Measurements from ENCODE around the gene P2RX2. TPM values are rescaled to one million over a fixed set of nuclear protein-coding genes. Genes with fewer than 3 reads are reported as not detected.

P2RX2 gene
- total and polyA plus RNA-seq, 8 donors = 0.08 to 12.0 (median 0.37) TPM; not detected in 3

- TF ChIP-seq CTCF (IDR thresholded peaks at IDR 0.05) = no peak
- no peak for FAIRE-seq
- 88 to 92% methylated on average over 18 of the region's 18 CpGs for WGBS, 2 donors
- Histone ChIP-seq H3K4me3 (no peak overlapping the region), H3K9me3 (no peaks in the 10 kb centered on the region), H3K4me1 (no peaks in the 10 kb centered on the region), H3K27ac (no peak overlapping the region), H3K36me3 (no peaks in the 10 kb centered on the region), H3K27me3 (no peaks in the 10 kb centered on the region)
- peak in 2 of 6 donors; percentile 17 to 56 for DNase-seq
- intact Hi-C loops (cut with DNase I) = no loop called here
- no peak for ATAC-seq
Observed at GRCh38 chr12:132586929-132587328, 31.6 kb upstream of the P2RX2 start.

GRCh38 chr12:132587781-132588180, 30.8 kb upstream of the P2RX2 start:
- intact Hi-C loops (cut with DNase I) = no loop called here
- Histone ChIP-seq H3K27ac (no peak overlapping the region), H3K4me3 (no peak overlapping the region), H3K36me3 (no peaks in the 10 kb centered on the region), H3K4me1 (no peaks in the 10 kb centered on the region), H3K9me3 (no peaks in the 10 kb centered on the region), H3K27me3 (no peaks in the 10 kb centered on the region)
- TF ChIP-seq CTCF (IDR thresholded peaks at IDR 0.05) = no peak
- FAIRE-seq (no peak), ATAC-seq (no peak), DNase-seq (no peak)
- WGBS, 2 donors = 68 to 74% methylated on average over 3 of the region's 3 CpGs

- Histone ChIP-seq H3K9me3 (no peaks in the 10 kb centered on the region), H3K27ac (no peak overlapping the region), H3K4me3 (no peak overlapping the region), H3K4me1 (no peaks in the 10 kb centered on the region), H3K27me3 (no peaks in the 10 kb centered on the region), H3K36me3 (no peaks in the 10 kb centered on the region)
- TF ChIP-seq CTCF (IDR thresholded peaks at IDR 0.05) = no peak
- ATAC-seq = no peak
- no peak for FAIRE-seq
- intact Hi-C loops (cut with DNase I) = no loop called here
- WGBS, 2 donors = 78 to 84% methylated on average over 6 of the region's 6 CpGs
- DNase-seq = no peak
Observed at GRCh38 chr12:132588319-132588718, 30.3 kb upstream of the P2RX2 start.

GRCh38 chr12:132588821-132589669, 29.5 kb upstream of the P2RX2 start:
- Histone ChIP-seq H3K4me1 (no peaks in the 10 kb centered on the region), H3K9me3 (no peaks in the 10 kb centered on the region), H3K27me3 (no peaks in the 10 kb centered on the region), H3K4me3 (no peak overlapping the region), H3K36me3 (no peaks in the 10 kb centered on the region), H3K27ac (no peak overlapping the region)
- DNase-seq = peak in 1 of 6 donors; percentile 5
- ATAC-seq = no peak
- intact Hi-C loops (cut with DNase I) = no loop called here
- TF ChIP-seq CTCF (IDR thresholded peaks at IDR 0.05) = no peak
- no peak for FAIRE-seq
- WGBS, 2 donors = 90 to 92% methylated on average over 19 of the region's 19 CpGs
